Skeletal muscle cell (primary cell): ENCODE measurements around the gene GREM1.

Experiments used
- DNase-seq: peaks from one replicate; pipeline ENCODE4 v3.0.0-alpha.2; 2010; ENCODE audit warnings: low read depth
- H3K4me3 ChIP-seq: 2 replicates; pipeline ENCODE4 v1.5.1; 2011; ENCODE audit warnings: low read depth, mild to moderate bottlenecking, control low read depth, low read length, moderate library complexity

Gene GREM1

DNA sequence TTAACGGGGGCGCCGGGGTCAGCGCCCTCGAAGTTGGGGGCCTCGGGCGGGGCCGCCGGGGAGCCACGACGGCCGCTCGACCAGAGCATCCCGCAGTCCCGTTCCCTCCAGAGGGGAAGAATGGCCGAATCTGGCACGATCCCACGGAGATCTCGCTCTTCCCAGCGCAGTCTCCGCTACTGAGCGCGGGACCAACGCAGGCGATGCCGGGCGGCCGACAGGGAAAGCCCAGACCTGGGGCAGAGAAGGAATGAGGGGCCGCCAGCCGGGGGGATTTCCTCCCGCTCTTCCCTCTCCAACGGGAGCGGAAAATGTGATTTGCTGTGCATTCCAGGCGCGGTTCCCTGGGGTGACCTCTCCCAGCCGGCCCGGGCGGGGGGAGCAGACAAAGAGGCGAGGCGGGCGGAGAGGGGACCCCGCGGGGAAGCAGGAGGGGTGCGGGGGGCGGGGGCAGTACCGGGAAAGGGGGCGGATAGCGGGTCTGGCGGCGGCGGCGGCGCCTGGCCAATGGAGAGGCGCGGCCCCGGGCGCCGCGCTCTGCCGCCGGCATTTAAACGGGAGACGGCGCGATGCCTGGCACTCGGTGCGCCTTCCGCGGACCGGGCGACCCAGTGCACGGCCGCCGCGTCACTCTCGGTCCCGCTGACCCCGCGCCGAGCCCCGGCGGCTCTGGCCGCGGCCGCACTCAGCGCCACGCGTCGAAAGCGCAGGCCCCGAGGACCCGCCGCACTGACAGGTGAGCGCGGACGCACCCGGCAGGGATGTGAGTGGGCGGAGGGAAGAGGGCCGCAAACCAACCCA is at the start of gene GREM1:
Gene GREM1, plus strand, starts transcription at position 579 of the 801 bp plus-strand sequence. CDS start 12,687 bp downstream, outside the sequence.
- DNase-seq: no peak
- peak within 1 kb of the TSS; percentile 80 for H3K4me3 ChIP-seq

DNA sequence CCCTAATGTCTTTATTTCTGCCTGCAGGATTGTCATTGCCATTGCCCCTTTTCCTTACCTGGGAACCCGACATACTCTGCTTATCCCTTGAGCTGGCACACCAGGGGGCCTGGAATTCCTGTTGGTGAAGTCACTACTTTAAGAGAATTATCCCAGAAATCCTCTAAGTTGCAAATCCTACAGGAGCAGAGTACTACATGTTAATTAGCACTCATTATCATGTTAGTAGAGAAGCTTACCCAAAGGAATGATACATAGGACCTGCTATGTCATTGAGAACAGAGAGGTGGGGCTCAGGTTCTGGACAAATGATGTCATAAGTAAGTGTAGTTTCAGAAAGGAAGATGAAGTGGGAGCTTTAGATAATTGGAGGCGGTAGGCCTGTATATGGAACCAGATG is 48.9 kb upstream of the GREM1 start:
- no peak for DNase-seq
- no peak overlapping the region for H3K4me3 ChIP-seq

DNA sequence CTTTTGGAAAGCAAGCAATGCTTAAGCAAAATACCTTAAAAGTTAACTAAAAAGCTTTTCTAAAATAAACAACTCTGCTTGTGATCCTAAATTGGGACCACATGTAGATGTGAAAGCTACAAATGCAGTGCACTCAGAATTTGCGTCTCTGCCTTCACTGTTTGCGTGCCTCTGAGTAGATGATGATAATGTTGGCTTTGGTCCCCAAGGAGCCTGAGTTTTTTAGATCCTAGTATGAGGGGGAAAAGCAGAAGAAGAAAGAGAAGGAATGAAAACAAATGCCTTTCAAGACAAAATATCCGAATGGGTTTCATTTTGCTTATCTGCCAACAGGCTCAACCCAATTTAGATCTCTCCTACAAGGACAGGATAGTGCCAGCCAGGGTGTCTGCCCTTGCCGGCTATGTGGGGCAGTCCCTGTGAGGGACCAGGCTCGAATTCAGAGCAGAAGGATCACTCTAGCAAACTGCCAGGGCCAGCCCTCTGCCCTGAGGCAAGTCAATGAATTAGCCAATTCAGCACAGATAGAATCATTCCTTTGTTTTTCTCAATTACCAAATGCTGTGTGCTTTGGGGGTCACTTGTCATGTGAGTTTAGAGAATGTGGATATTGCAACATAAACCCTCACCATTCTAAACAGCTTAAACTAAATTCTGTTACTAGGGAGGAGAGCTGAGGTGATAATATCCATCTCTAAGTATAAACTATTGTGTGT is 47.8 kb upstream of the GREM1 start:
- DNase-seq: peak; percentile 37
- H3K4me3 ChIP-seq: no peak overlapping the region

DNA sequence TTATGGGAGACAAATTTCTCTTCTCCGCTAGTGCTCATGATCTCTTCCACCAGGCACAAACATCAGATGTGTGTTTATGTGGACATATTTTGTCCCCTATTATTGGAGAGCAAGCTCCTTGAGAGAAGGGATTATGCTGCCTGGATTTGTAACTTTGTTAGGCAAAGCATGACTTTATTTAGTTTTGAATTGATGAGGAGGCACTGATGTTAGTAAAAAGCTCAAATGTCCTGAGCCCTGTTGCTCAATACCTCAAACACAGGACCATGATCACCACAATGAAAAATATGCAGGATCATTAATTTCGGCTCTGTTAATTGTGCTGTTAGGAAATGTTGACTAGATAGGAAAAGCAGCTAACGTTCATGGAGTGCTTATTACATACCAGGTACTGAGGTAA is 47.2 kb upstream of the GREM1 start:
- DNase-seq: no peak
- H3K4me3 ChIP-seq: no peak overlapping the region

DNA sequence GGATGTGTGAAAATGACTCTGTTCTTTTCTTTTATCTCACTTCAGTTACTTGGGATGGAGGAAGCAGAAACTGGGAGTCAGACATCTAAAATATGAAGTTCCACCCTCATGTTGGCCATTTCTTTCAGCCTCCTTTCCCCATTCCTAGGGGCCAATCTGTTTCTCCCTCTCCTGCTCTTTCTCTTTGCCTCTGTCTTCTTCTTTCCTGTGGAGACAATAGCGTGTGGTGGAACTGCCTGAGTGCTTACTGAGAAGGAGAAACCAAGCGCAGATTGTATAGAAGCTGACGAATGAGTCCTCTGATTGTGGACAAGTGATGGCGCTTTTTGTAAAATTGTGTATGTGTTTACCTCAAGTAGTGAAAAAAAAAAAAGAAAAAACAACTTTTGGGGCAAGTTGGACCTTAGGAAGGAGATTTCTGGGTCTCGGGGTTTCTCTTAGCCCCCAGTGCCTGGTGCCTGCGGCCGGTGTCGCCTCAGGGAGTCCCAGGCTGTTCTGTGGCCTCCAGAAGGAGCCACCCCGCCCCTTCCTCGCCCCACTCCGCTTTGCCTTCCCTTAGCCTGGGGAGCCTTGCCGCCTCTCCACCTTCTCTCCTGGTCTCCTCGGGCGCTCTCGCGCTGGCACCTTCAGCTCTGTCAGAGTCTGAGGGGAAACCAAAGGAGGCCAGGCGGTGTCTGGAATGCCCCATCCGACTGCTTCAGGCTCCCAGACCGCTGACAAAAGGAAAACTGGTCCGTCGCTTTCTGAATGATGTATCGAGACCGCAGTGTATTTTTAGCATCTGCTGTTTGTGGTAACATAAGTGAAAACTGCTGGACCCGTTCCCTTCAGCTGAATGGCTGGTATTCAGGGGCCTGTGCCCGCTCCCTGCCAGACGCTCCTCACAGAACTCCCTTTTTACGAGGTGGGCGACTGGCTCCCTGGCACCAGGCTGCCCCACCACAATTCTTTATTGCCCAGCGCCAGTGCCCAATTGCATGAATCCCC is 46.2 kb upstream of the GREM1 start:
- no peak overlapping the region for H3K4me3 ChIP-seq
- DNase-seq: no peak

GRCh38 chr15:32674681-32675080 is 43.1 kb upstream of the GREM1 start:
- no peak overlapping the region for H3K4me3 ChIP-seq
- DNase-seq: no peak

DNA sequence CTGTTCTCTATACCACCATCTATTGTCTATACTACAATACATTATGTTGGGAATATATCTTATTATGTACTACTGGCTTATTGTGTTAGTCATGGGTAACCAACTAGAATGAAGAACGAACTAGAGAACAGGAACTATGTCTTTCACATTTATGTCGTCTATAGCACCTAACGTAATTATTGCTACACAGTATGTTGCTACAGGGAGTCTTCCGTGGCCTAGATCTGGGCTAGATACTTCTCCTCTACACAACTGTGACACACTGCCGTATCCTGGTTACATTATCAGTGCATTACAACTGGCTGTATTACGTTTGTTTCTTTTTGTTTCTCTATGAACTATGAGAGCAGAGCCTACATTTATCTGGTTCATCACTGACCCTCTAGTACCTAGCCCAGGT is 42.3 kb upstream of the GREM1 start:
- no peak for DNase-seq
- H3K4me3 ChIP-seq: no peak overlapping the region

DNA sequence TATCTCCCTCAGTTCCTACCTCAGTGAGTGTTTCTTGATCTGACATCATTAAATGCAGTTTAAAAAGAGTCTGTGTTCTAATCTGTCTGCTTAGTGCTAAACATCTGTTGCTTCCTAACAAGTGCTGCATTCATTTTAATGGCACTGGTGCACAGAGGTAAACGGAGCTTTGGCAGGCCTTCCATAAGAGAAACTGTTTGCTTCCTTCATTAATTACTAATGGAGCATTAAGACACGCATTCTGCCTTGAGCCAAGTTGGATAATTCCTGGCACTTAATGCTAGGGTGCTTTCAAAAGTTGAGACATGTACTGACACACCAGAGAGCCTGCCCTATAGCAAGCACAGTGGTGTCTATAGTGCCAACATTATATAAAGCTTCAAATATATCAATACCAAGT is 41.6 kb upstream of the GREM1 start:
- H3K4me3 ChIP-seq: no peak overlapping the region
- DNase-seq: no peak

- no peak overlapping the region for H3K4me3 ChIP-seq
- no peak for DNase-seq
Measured at GRCh38 chr15:32677238-32677750, 40.5 kb upstream of the GREM1 start.

DNA sequence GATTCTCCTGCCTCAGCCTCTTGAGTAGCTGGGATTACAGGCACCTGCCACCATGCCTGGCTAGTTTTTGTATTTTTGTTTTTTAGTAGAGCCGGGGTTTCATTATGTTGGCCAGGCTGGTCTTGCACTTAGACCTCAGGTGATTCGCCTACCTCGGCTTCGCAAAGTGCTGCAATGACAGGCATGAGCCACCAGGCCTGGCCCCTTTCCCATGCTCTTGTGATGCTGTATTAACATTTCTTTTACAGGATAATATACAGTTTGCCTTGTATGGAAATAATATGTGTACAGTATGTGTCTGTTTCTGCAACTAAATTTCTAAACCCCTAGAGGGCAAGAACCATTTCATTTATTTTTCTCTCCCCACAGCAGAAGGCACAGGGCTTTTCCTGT is 38.5 kb upstream of the GREM1 start:
- DNase-seq: no peak
- no peak overlapping the region for H3K4me3 ChIP-seq

GRCh38 chr15:32682569-32682968 is 35.2 kb upstream of the GREM1 start:
- H3K4me3 ChIP-seq: no peak overlapping the region
- peak; percentile 85 for DNase-seq

DNA sequence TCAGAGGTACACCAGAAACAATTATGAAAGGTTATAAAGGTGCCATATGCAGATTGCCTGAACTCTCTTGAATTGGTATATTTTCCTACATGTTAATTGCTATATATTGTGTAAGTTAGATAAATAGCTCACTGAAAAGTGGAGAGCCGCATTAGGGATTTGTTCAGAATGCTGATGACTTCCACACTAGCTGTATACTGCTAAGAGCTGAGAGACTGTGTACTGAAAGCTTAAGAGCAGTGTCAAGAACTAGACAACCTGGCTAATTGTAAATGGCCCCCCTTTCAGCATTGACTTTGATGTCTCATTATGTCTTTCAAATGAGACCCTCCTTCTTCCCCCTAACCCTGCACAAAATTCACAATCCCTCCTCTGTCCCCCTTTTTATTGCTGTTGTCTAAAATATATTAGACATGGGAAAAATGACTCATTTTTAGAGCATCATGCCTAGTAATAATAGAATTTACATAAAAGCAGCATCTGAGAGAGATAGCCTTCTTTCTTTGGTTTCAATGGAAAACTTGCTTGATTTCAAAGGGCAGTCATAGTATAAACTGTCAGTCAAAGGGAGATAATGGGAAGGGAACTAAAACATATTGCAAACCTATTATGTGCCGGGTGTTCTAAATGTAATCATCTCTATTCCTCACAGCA is 34.7 kb upstream of the GREM1 start:
- no peak for DNase-seq
- H3K4me3 ChIP-seq: no peak overlapping the region

- no peak overlapping the region for H3K4me3 ChIP-seq
- DNase-seq: peak; percentile 94
Measured at GRCh38 chr15:32683906-32684584, 33.8 kb upstream of the GREM1 start.

GRCh38 chr15:32685576-32685975 is 32.2 kb upstream of the GREM1 start:
- peak; percentile 86 for DNase-seq
- no peak overlapping the region for H3K4me3 ChIP-seq

- DNase-seq: peak; percentile 34
- no peak overlapping the region for H3K4me3 ChIP-seq
Measured at GRCh38 chr15:32687556-32687955, 30.2 kb upstream of the GREM1 start.

- H3K4me3 ChIP-seq: no peak overlapping the region
- no peak for DNase-seq
Measured at GRCh38 chr15:32688151-32688639, 29.6 kb upstream of the GREM1 start.

DNA sequence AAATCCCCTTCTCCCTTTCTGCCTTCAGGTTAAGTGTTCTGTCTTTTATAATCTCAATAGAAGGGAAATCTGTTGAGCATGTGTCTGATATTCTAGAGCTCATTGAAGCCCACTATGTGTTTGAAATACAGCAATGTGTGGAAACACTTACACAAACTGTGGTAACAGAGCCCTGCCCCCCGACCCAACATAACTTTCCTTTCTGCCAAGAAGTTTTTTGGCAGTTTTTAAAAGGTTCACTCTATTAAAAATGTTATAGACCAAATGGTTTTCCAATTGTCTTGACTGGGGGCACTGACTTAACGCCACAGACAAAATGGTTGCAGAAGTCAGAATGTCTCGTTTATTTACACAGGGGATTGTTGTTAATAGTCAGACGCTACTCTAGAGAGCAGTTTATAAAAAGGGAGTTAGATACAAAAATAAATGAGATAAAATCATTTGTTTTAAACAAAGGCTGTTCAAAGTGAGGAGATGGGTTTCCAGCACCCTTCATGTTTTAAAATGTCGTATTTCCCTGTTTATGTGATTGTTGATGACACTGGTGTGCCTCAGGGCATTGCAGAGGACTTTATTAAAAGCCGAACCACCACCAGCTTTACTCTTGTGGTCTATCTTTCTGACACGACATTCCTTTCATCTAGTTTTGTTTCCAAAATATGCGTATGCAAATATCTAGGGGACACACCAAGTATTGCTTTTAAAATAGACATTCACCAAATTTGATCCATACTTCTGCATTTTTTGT is 26.7 kb upstream of the GREM1 start:
- no peak overlapping the region for H3K4me3 ChIP-seq
- no peak for DNase-seq

- no peak overlapping the region for H3K4me3 ChIP-seq
- DNase-seq: no peak
Measured at GRCh38 chr15:32691689-32692038, 26.1 kb upstream of the GREM1 start.
